ENCODE data around the gene MID1. TPM values are rescaled to one million over a fixed set of nuclear protein-coding genes. Genes with fewer than 3 reads are reported as not detected.

Gene MID1
- total RNA-seq, 1 experiment from 2014 or later: 9.7 TPM

DNA sequence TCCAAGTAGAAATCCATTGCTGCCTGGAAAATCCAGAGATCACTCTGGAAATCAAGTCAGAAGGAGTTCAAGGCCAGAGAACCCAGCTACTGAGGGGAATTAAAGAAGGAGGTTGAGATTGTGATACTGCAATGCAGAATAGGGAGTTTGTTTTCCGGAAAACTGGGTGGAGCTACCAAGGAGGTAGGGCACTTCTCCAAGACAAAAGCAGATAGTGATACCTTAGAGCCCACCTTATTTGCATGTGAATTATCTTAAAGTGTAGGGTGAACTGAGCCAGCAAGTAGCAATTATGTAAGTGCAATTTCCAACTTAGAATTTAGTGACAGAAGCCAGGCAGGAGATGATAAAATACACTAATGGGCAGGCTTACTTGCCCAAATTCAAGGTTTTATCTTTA is 178.9 kb downstream of the MID1 start:
- CTCF ChIA-PET: no interaction called here
- no peak overlapping the region for H3K27ac Mint-ChIP-seq (ENCODE audit: low read depth, unreplicated experiment)
- TF ChIP-seq, protein P1, sequence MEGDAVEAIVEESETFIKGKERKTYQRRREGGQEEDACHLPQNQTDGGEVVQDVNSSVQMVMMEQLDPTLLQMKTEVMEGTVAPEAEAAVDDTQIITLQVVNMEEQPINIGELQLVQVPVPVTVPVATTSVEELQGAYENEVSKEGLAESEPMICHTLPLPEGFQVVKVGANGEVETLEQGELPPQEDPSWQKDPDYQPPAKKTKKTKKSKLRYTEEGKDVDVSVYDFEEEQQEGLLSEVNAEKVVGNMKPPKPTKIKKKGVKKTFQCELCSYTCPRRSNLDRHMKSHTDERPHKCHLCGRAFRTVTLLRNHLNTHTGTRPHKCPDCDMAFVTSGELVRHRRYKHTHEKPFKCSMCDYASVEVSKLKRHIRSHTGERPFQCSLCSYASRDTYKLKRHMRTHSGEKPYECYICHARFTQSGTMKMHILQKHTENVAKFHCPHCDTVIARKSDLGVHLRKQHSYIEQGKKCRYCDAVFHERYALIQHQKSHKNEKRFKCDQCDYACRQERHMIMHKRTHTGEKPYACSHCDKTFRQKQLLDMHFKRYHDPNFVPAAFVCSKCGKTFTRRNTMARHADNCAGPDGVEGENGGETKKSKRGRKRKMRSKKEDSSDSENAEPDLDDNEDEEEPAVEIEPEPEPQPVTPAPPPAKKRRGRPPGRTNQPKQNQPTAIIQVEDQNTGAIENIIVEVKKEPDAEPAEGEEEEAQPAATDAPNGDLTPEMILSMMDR (IDR thresholded peaks at IDR 0.05; ENCODE audit: unreplicated experiment): no peak
- no peaks in the 10 kb centered on the region for H3K4me1 Mint-ChIP-seq (ENCODE audit: insufficient read depth, unreplicated experiment)
- no peaks in the 10 kb centered on the region for H3K27me3 Mint-ChIP-seq (ENCODE audit: insufficient read depth, unreplicated experiment)
- H3K9me3 Mint-ChIP-seq (ENCODE audit: unreplicated experiment): no peaks in the 10 kb centered on the region
- BruUV-seq (replicated peaks): no TSS peak
- intact Hi-C loops (cut with micrococcal nuclease): no loop called here
- H3K36me3 Mint-ChIP-seq (ENCODE audit: insufficient read depth, unreplicated experiment): no peaks in the 10 kb centered on the region
- H3K4me3 Mint-ChIP-seq (ENCODE audit: unreplicated experiment): no peak overlapping the region
- DNase-seq (ENCODE audit: unreplicated experiment): no peak
- POLR2A ChIA-PET: no interaction called here

DNA sequence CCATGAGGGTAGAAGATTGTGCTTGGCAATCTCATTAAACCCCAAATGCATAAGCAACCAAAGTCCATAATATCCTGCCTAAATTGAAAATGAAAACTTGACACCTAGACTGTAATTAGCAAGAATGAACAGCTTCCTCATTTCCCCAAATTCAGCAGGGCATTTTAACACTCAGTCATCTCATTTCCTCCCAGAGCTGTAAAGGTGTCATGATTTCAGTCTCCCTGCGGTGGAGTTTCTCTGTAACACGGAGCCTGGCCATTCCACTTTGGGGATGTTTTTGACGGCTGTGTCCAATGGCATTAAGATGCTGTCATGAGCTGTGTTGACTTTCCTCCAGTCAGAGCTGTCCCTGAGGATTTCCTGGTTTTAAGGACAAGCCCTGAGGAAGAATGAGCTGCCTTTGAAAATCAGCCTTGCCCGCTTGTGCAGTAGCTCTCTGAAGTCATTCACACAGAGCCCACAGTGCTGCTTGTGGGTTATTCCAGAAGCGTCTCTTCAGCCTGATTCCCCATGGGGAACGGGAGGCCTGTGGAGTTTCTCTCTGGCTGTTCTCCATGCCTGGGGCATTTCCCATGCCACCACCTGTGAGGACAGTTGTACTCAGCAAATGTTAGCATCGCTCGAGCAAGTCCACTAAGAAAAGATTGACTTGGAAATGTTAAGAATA is 187.0 kb downstream of the MID1 start:
- intact Hi-C loops (cut with micrococcal nuclease): no loop called here
- TF ChIP-seq, protein P1 (IDR thresholded peaks at IDR 0.05; ENCODE audit: unreplicated experiment): no peak
- no TSS peak for BruUV-seq (replicated peaks)
- Mint-ChIP-seq H3K9me3 (ENCODE audit: unreplicated experiment) (peaks cover 5% of the 10 kb centered on the region), H3K36me3 (ENCODE audit: insufficient read depth, unreplicated experiment) (no peaks in the 10 kb centered on the region), H3K4me1 (ENCODE audit: insufficient read depth, unreplicated experiment) (no peaks in the 10 kb centered on the region), H3K27me3 (ENCODE audit: insufficient read depth, unreplicated experiment) (no peaks in the 10 kb centered on the region), H3K4me3 (ENCODE audit: unreplicated experiment) (no peak overlapping the region), H3K27ac (ENCODE audit: low read depth, unreplicated experiment) (no peak overlapping the region)
- POLR2A ChIA-PET: no interaction called here
- DNase-seq (ENCODE audit: unreplicated experiment): no peak
- CTCF ChIA-PET: no interaction called here

DNA sequence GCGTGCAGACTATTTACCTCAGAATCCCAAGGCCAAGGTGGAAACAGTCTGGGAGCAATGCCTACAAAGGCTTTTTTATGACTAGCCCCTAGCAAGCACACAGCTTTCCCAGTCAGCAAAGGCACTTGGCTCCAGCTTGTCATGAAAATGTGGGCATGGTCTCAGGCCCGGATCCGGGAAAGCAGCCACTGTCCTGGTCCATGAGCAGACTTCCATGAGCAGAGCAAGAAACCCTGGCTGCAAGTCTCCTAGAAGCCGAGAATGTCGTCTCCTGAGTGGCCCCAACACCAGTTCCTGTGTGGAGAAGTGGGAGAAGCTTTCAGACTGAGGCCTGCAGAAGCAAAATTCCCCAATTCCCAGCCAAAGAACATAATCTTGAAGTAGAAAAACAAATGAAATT is 190.5 kb downstream of the MID1 start:
- Mint-ChIP-seq H3K27ac (ENCODE audit: low read depth, unreplicated experiment) (no peak overlapping the region), H3K36me3 (ENCODE audit: insufficient read depth, unreplicated experiment) (no peaks in the 10 kb centered on the region), H3K9me3 (ENCODE audit: unreplicated experiment) (peaks cover 3% of the 10 kb centered on the region), H3K4me3 (ENCODE audit: unreplicated experiment) (no peak overlapping the region), H3K27me3 (ENCODE audit: insufficient read depth, unreplicated experiment) (no peaks in the 10 kb centered on the region), H3K4me1 (ENCODE audit: insufficient read depth, unreplicated experiment) (no peaks in the 10 kb centered on the region)
- intact Hi-C loops (cut with micrococcal nuclease): no loop called here
- no peak for DNase-seq (ENCODE audit: unreplicated experiment)
- POLR2A ChIA-PET: interaction anchor here (0.6 kb wide), 1 partner anchor 45 kb away, joined by 4 read pairs; no protein-coding TSS in a partner anchor
- CTCF ChIA-PET: interaction anchor here (0.8 kb wide), 1 partner anchor 88 kb away, joined by 3 read pairs; no protein-coding TSS in a partner anchor
- TF ChIP-seq, protein P1 (IDR thresholded peaks at IDR 0.05; ENCODE audit: unreplicated experiment): no peak
- no TSS peak for BruUV-seq (replicated peaks)

DNA sequence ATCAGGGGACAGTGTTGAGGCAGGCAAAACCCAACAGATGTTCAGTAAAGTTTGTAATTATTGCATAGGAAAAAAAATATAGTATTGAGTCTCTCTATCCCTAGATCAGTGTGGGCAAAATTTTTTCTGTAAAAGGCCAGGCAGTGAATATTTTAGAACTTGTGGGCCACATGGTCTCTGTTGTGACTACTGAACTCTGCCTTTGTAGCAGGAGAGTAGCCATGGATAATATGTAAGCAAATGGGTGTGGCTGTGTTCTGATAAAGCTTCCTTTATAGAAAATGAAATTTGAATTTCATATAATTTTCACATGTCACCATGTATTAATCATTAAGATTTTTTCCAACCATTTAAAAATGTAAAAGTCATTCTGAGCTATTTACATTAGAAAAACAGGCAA is 193.1 kb downstream of the MID1 start:
- no peak for DNase-seq (ENCODE audit: unreplicated experiment)
- CTCF ChIA-PET: no interaction called here
- POLR2A ChIA-PET: no interaction called here

More for the DNA sequence above, 193.1 kb downstream of the MID1 start:
- intact Hi-C loops (cut with micrococcal nuclease): no loop called here
- no peaks in the 10 kb centered on the region for H3K27me3 Mint-ChIP-seq (ENCODE audit: insufficient read depth, unreplicated experiment)
- no peaks in the 10 kb centered on the region for H3K4me1 Mint-ChIP-seq (ENCODE audit: insufficient read depth, unreplicated experiment)
- no peaks in the 10 kb centered on the region for H3K36me3 Mint-ChIP-seq (ENCODE audit: insufficient read depth, unreplicated experiment)
- no peak overlapping the region for H3K27ac Mint-ChIP-seq (ENCODE audit: low read depth, unreplicated experiment)
- no TSS peak for BruUV-seq (replicated peaks)
- TF ChIP-seq, protein P1 (IDR thresholded peaks at IDR 0.05; ENCODE audit: unreplicated experiment): no peak
- no peak overlapping the region for H3K4me3 Mint-ChIP-seq (ENCODE audit: unreplicated experiment)
- H3K9me3 Mint-ChIP-seq (ENCODE audit: unreplicated experiment): no peaks in the 10 kb centered on the region
